HL-60 (cell line): Measurements from ENCODE around the gene P2RX2.

Experiments used
- DNase-seq, 2 experiments: peaks; one replicate each; pipeline ENCODE4 v3.0.0-alpha.2; 2010 to 2020; ENCODE audit warnings: low read depth in 1 of 2, low spot score in 1 of 2
- H3K27ac ChIP-seq: fragments of 250-450 bp; sonication (Bioruptor Pico); replicated peaks from 2 replicates; pipeline ENCODE4 v1.5.1; 2020; ENCODE audit warnings: mild to moderate bottlenecking, moderate library complexity
- H3K27me3 ChIP-seq: fragments of 250-450 bp; sonication (Bioruptor Pico); 2 replicates; pipeline ENCODE4 v1.5.1; 2021; ENCODE audit warnings: mild to moderate bottlenecking, moderate library complexity; ENCODE audit not compliant: insufficient read depth, poor library complexity, severe bottlenecking
- H3K4me3 ChIP-seq: replicated peaks from 2 replicates; pipeline ENCODE4 v1.5.1; 2011; ENCODE audit warnings: mild to moderate bottlenecking, control low read depth, low read length; ENCODE audit not compliant: insufficient read depth
- GABPA ChIP-seq: IDR thresholded peaks from 2 replicates; pipeline ENCODE4 v1.6.1; 2012; ENCODE audit warnings: low read depth
- POLR2AphosphoS5 ChIP-seq: IDR thresholded peaks from 2 replicates; pipeline ENCODE4 v1.6.1; 2012; ENCODE audit warnings: low read depth
- SPI1 ChIP-seq: IDR thresholded peaks from 2 replicates; pipeline ENCODE4 v1.6.1; 2012; ENCODE audit warnings: low read depth, mild to moderate bottlenecking, borderline replicate concordance
- TF ChIP-seq, protein P1 (sequence below): IDR thresholded peaks from 2 replicates; pipeline ENCODE4 v1.6.1; 2012; ENCODE audit warnings: low read depth; ENCODE audit not compliant: insufficient replicate concordance
- TF ChIP-seq, protein P2 (sequence below): IDR thresholded peaks from one replicate; pipeline ENCODE4 v1.5.1; 2011; ENCODE audit warnings: low read length, control low read depth, inconsistent platforms; ENCODE audit not compliant: insufficient read depth

Gene P2RX2

DNA sequence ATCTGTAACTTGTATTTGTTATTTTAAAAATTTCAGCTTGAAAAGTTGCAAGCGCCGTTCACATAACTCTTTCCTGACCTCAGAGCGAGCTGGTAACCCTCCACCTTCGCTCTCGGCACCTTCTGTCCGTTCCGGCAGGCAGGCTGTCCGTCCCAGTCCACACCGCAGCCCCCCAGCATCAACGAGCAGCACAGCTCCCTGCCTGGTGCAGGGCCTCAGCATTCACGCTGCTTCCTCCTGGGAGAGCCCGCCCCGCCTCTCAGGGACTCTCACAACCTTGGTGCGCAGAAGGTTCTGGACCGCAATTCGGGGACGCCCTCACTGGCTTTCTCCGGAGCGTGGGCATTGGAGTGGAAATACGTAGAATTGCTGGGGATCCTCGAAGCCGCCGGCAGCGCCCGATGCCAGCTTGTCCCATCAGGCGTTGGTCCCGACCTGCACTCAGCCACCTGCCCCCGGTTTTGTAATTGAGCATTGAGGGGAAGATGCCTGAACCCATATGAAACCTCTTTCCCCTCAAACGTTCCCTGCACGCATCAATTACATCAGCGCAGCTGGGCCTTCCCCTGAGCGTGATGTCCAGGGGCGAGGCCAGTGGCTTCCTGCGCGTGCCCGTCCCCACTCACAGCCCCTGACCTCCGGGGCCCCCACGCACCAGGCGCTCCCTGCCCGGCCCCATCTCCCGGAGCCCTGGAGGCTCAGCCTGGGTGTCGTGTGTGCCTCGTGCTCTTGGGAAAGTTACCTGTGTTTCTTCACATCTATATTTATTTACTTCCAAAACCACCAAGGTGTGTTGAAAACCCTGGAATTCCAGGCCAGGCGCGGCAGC lies 27.3 kb upstream of the P2RX2 start:
- TF ChIP-seq POLR2AphosphoS5 (no peak), GABPA (no peak), SPI1 (no peak)
- TF ChIP-seq, protein P1, sequence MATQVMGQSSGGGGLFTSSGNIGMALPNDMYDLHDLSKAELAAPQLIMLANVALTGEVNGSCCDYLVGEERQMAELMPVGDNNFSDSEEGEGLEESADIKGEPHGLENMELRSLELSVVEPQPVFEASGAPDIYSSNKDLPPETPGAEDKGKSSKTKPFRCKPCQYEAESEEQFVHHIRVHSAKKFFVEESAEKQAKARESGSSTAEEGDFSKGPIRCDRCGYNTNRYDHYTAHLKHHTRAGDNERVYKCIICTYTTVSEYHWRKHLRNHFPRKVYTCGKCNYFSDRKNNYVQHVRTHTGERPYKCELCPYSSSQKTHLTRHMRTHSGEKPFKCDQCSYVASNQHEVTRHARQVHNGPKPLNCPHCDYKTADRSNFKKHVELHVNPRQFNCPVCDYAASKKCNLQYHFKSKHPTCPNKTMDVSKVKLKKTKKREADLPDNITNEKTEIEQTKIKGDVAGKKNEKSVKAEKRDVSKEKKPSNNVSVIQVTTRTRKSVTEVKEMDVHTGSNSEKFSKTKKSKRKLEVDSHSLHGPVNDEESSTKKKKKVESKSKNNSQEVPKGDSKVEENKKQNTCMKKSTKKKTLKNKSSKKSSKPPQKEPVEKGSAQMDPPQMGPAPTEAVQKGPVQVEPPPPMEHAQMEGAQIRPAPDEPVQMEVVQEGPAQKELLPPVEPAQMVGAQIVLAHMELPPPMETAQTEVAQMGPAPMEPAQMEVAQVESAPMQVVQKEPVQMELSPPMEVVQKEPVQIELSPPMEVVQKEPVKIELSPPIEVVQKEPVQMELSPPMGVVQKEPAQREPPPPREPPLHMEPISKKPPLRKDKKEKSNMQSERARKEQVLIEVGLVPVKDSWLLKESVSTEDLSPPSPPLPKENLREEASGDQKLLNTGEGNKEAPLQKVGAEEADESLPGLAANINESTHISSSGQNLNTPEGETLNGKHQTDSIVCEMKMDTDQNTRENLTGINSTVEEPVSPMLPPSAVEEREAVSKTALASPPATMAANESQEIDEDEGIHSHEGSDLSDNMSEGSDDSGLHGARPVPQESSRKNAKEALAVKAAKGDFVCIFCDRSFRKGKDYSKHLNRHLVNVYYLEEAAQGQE = no peak
- TF ChIP-seq, protein P2, sequence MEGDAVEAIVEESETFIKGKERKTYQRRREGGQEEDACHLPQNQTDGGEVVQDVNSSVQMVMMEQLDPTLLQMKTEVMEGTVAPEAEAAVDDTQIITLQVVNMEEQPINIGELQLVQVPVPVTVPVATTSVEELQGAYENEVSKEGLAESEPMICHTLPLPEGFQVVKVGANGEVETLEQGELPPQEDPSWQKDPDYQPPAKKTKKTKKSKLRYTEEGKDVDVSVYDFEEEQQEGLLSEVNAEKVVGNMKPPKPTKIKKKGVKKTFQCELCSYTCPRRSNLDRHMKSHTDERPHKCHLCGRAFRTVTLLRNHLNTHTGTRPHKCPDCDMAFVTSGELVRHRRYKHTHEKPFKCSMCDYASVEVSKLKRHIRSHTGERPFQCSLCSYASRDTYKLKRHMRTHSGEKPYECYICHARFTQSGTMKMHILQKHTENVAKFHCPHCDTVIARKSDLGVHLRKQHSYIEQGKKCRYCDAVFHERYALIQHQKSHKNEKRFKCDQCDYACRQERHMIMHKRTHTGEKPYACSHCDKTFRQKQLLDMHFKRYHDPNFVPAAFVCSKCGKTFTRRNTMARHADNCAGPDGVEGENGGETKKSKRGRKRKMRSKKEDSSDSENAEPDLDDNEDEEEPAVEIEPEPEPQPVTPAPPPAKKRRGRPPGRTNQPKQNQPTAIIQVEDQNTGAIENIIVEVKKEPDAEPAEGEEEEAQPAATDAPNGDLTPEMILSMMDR = no peak
- Histone ChIP-seq H3K4me3 (no peak overlapping the region), H3K27ac (no peak overlapping the region), H3K27me3 (peaks cover 24% of the 10 kb centered on the region)
- no peak for DNase-seq

DNA sequence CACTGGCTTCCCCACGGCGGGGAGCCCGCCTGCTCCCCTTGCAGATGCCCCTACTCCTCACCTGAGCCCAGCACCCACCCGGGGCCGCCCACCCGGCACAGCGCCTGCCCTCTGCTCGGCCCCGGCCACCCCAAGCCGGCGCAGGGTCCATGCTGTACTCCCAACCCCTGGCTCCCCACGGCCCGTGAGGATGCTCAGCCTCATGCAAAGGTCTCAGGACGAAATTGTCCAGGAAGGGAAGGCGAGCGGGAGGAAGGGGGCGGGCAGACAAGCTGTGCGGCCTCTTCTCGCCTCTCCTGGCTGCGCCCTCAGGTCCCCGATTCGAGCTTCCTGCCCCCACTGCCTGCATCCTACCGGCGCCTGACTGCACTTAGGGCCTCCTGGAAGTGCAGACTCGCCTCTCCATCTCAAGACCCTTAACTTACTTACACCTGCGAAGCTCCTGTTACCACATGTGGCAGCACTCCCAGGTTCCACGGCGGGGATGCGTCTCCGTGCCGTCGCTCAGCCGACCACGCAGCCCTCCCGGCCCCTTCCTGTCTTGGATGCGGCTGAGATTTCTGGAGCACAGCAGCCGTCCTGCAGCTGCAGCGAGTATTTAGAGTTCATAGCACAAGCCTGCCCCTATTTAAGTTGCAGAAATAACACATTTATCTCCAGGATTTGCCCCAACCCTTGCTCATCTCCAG lies 26.1 kb upstream of the P2RX2 start:
- Histone ChIP-seq H3K27me3 (peaks cover 24% of the 10 kb centered on the region), H3K27ac (no peak overlapping the region), H3K4me3 (no peak overlapping the region)
- no peak for TF ChIP-seq GABPA
- no peak for TF ChIP-seq SPI1
- TF ChIP-seq, protein P2 = no peak
- no peak for TF ChIP-seq POLR2AphosphoS5
- TF ChIP-seq, protein P1 = no peak
- DNase-seq = no peak

DNA sequence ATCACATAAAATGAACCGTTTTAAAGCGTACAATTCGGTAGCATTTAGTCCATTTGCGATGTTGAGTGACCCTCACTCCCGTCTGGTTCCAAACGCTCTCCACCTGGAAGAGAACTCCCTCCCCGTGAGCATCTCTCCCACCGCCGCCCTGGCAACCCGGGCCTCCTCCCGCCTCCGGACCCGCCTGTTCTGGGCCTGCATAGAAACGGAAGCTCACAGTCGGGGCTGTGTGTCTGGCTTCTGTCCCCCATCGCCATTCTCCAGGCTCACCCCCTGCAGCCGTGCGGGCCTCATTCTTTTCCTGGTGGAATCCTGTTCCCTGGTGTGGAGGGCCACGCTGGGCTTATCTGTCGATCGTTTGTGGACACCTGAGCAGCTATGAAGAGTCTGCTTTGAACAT lies 25.5 kb upstream of the P2RX2 start:
- no peak overlapping the region for H3K4me3 ChIP-seq
- H3K27me3 ChIP-seq = peaks cover 24% of the 10 kb centered on the region
- DNase-seq = no peak
- no peak overlapping the region for H3K27ac ChIP-seq
- TF ChIP-seq, protein P2 = no peak
- no peak for TF ChIP-seq GABPA
- no peak for TF ChIP-seq SPI1
- no peak for TF ChIP-seq POLR2AphosphoS5
- TF ChIP-seq, protein P1 = no peak
